Neural cell (in vitro differentiated cells): ENCODE data around the gene CCL24. TPM values are rescaled to one million over a fixed set of nuclear protein-coding genes. Genes with fewer than 3 reads are reported as not detected.

Source experiments
- H2AFZ ChIP-seq: fragments of 200-600, 300-800 bp; sonication (generic), shearing (Covaris generic); 2 replicates; pipeline ENCODE4 v1.6.0; 2014; ENCODE audit warnings: low read depth, mild to moderate bottlenecking, antibody characterized with exemption, low read length, moderate library complexity
- H3F3A ChIP-seq: fragments of 200-600 bp; shearing (Covaris generic); 2 replicates; pipeline ENCODE4 v1.6.1; 2016; ENCODE audit warnings: mild to moderate bottlenecking, moderate library complexity, mixed read lengths, antibody characterized with exemption, low read length; ENCODE audit not compliant: insufficient read depth, poor library complexity, severe bottlenecking
- H3K27ac ChIP-seq: fragments of 200-600, 300-800 bp; sonication (generic), shearing (Covaris generic); 2 replicates; pipeline ENCODE4 v1.5.1; 2014; ENCODE audit warnings: mild to moderate bottlenecking, low read length, moderate library complexity
- H3K27me3 ChIP-seq: fragments of 300-800, 200-600 bp; sonication (generic), shearing (Covaris generic); 2 replicates; pipeline ENCODE4 v1.6.0; 2014; ENCODE audit warnings: mild to moderate bottlenecking, low read depth, low read length, moderate library complexity; ENCODE audit not compliant: insufficient read depth
- H3K36me3 ChIP-seq: fragments of 300-800, 200-600 bp; sonication (generic), shearing (Covaris generic); 2 replicates; pipeline ENCODE4 v1.5.1; 2014; ENCODE audit warnings: mild to moderate bottlenecking, antibody characterized with exemption, low read length, moderate library complexity; ENCODE audit not compliant: insufficient read depth
- H3K4me2 ChIP-seq: fragments of 300-800, 200-600 bp; sonication (generic), shearing (Covaris generic); 2 replicates; pipeline ENCODE4 v1.6.0; 2014; ENCODE audit warnings: mild to moderate bottlenecking, low read length
- H3K4me3 ChIP-seq: fragments of 300-800, 200-600 bp; sonication (generic), shearing (Covaris generic); 2 replicates; pipeline ENCODE4 v1.5.1; 2014; ENCODE audit warnings: mild to moderate bottlenecking, low read length, moderate library complexity
- H3K79me2 ChIP-seq: fragments of 200-600 bp; shearing (Covaris generic); replicated peaks from 2 replicates; pipeline ENCODE4 v1.6.0; 2014; ENCODE audit warnings: mild to moderate bottlenecking, low read length, moderate library complexity; ENCODE audit not compliant: insufficient read depth
- H3K9ac ChIP-seq: fragments of 300-800, 200-600 bp; sonication (generic), shearing (Covaris generic); 2 replicates; pipeline ENCODE4 v1.6.1; 2016; ENCODE audit warnings: mild to moderate bottlenecking, low read length, mixed read lengths
- H3K9me2 ChIP-seq: fragments of 200-600 bp; shearing (Covaris generic); 2 replicates; pipeline ENCODE4 v1.6.1; 2016; ENCODE audit warnings: mild to moderate bottlenecking, low read length, mixed read lengths; ENCODE audit not compliant: insufficient read depth
- H3K9me3 ChIP-seq: fragments of 200-600, 300-800 bp; sonication (generic), shearing (Covaris generic); 2 replicates; pipeline ENCODE4 v1.6.1; 2016; ENCODE audit warnings: mild to moderate bottlenecking, mixed run types, low read length, moderate library complexity, mixed read lengths
- H4K20me1 ChIP-seq: fragments of 200-600 bp; shearing (Covaris generic); 2 replicates; pipeline ENCODE4 v1.6.1; 2016; ENCODE audit warnings: mild to moderate bottlenecking, mixed run types; ENCODE audit not compliant: insufficient read depth
- CTCF ChIP-seq: fragments of 450-650 bp; IDR thresholded peaks from 2 replicates; pipeline ENCODE4 v1.5.1; 2014; ENCODE audit warnings: antibody characterized with exemption, mild to moderate bottlenecking, moderate library complexity; ENCODE audit not compliant: poor library complexity, severe bottlenecking
- EP300 ChIP-seq: fragments of 450-650 bp; conservative IDR thresholded peaks from 2 replicates; pipeline ENCODE4 v1.6.1; 2014; ENCODE audit warnings: antibody characterized with exemption, mild to moderate bottlenecking, moderate library complexity; ENCODE audit not compliant: poor library complexity, severe bottlenecking
- EZH2 ChIP-seq: fragments of 200-600, 300-800 bp; shearing (Covaris generic), sonication (generic); IDR thresholded peaks from 2 replicates; pipeline ENCODE4 v1.6.1; 2014; ENCODE audit warnings: antibody characterized with exemption, low read length, borderline replicate concordance, mild to moderate bottlenecking; ENCODE audit not compliant: insufficient read depth, poor library complexity, severe bottlenecking
- MXI1 ChIP-seq: fragments of 450-650 bp; conservative IDR thresholded peaks from 2 replicates; pipeline ENCODE4 v1.6.1; 2014; ENCODE audit warnings: antibody characterized with exemption, mild to moderate bottlenecking; ENCODE audit not compliant: poor library complexity, severe bottlenecking
- POLR2AphosphoS5 ChIP-seq: IDR thresholded peaks from 2 replicates; pipeline ENCODE4 v1.6.1; 2012
- RAD21 ChIP-seq: fragments of 450-650 bp; conservative IDR thresholded peaks from 2 replicates; pipeline ENCODE4 v1.6.1; 2014; ENCODE audit warnings: antibody characterized with exemption, mild to moderate bottlenecking, moderate library complexity
- REST ChIP-seq: IDR thresholded peaks from 2 replicates; pipeline ENCODE4 v1.6.1; 2012; ENCODE audit warnings: borderline replicate concordance
- SMC3 ChIP-seq: fragments of 450-650 bp; conservative IDR thresholded peaks from 2 replicates; pipeline ENCODE4 v1.6.1; 2014; ENCODE audit warnings: antibody characterized with exemption, mild to moderate bottlenecking, moderate library complexity; ENCODE audit not compliant: poor library complexity
- TAF1 ChIP-seq: IDR thresholded peaks from 2 replicates; pipeline ENCODE4 v1.6.1; 2012; ENCODE audit warnings: low read depth
- polyA plus RNA-seq: library from polyadenylated mRNA; depleted of rRNA; stranded (reverse); fragments of >200 nt; gene quantifications from 2 replicates; pipeline ENCODE4 v1.2.3, GENCODE V29; 2014

Gene CCL24
- polyA plus RNA-seq, 1 donor from 2014 or later: not detected

GRCh38 chr7:75819711-75820110 lies 6.1 kb upstream of the CCL24 start:
- Histone ChIP-seq H3F3A (no peaks in the 10 kb centered on the region), H3K4me3 (no peak overlapping the region), H3K27ac (no peak overlapping the region), H2AFZ (no peak overlapping the region), H3K36me3 (no peaks in the 10 kb centered on the region), H3K27me3 (no peaks in the 10 kb centered on the region), H3K9ac (no peak overlapping the region), H3K9me3 (no peaks in the 10 kb centered on the region), H3K9me2 (no peaks in the 10 kb centered on the region), H3K79me2 (no peaks in the 10 kb centered on the region), H4K20me1 (no peaks in the 10 kb centered on the region), H3K4me2 (no peak overlapping the region)
- TF ChIP-seq REST: no peak
- no peak for TF ChIP-seq RAD21
- TF ChIP-seq EP300: no peak
- no peak for TF ChIP-seq EZH2
- TF ChIP-seq POLR2AphosphoS5: no peak
- TF ChIP-seq TAF1: no peak
- TF ChIP-seq CTCF: no peak
- no peak for TF ChIP-seq SMC3
- TF ChIP-seq MXI1: no peak

- Histone ChIP-seq H3K27ac (no peak overlapping the region), H3F3A (no peaks in the 10 kb centered on the region), H2AFZ (no peak overlapping the region), H3K9me2 (no peaks in the 10 kb centered on the region), H3K79me2 (no peaks in the 10 kb centered on the region), H3K27me3 (no peaks in the 10 kb centered on the region), H3K36me3 (no peaks in the 10 kb centered on the region), H3K4me2 (no peak overlapping the region), H3K4me3 (no peak overlapping the region), H3K9me3 (no peaks in the 10 kb centered on the region), H4K20me1 (no peaks in the 10 kb centered on the region), H3K9ac (no peak overlapping the region)
- no peak for TF ChIP-seq EZH2
These were observed 4.9 kb upstream of the CCL24 start for GRCh38 chr7:75818472-75818871.

- no peak overlapping the region for H3K27ac ChIP-seq
- no peaks in the 10 kb centered on the region for H3F3A ChIP-seq
- no peaks in the 10 kb centered on the region for H3K79me2 ChIP-seq
- H3K4me2 ChIP-seq: no peak overlapping the region
- no peaks in the 10 kb centered on the region for H3K9me3 ChIP-seq
- no peaks in the 10 kb centered on the region for H3K36me3 ChIP-seq
- no peaks in the 10 kb centered on the region for H4K20me1 ChIP-seq
- H3K9me2 ChIP-seq: no peaks in the 10 kb centered on the region
- no peak overlapping the region for H3K9ac ChIP-seq
- H3K27me3 ChIP-seq: no peaks in the 10 kb centered on the region
- H3K4me3 ChIP-seq: no peak overlapping the region
- no peak for TF ChIP-seq CTCF
- no peak for TF ChIP-seq REST
- TF ChIP-seq TAF1: no peak
- TF ChIP-seq RAD21: no peak
- TF ChIP-seq MXI1: no peak
- TF ChIP-seq SMC3: no peak
- no peak for TF ChIP-seq EZH2
- no peak for TF ChIP-seq EP300
- no peak for TF ChIP-seq POLR2AphosphoS5
- no peak overlapping the region for H2AFZ ChIP-seq
These were observed 3.5 kb upstream of the CCL24 start for GRCh38 chr7:75817116-75817515.
